IMR-90 (cell line): ENCODE measurements around the gene SPATA13. TPM values are rescaled to one million over a fixed set of nuclear protein-coding genes. Genes with fewer than 3 reads are reported as not detected.

Experiments
- ATAC-seq: fragments of 200-7000 bp; cut with Tn5 transposase; 2 replicates; pipeline ENCODE4 v1.9.1; 2020; ENCODE audit warnings: low read depth, mild to moderate bottlenecking, moderate library complexity
- BruUV-seq: library from RNA; stranded (reverse); fragments of 400-500 nt; replicated peaks from 2 replicates; lab custom pipeline; 2021; lab: Mats Ljungman, UMichigan
- CTCF ChIA-PET: fragments of 300-600 bp; formaldehyde crosslinking; extraction: SDS; loops from one replicate; lab custom pipeline; 2021; ENCODE audit warnings: antibody characterized with exemption; lab: Yijun Ruan, JAX
- POLR2A ChIA-PET: fragments of 300-600 bp; sonication (Branson Sonifier 250); formaldehyde crosslinking; loops from one replicate; lab custom pipeline; 2022; ENCODE audit warnings: antibody characterized with exemption; ENCODE audit not compliant: unreplicated experiment; lab: Charles Lee
- DNase-seq: peaks from one replicate; pipeline ENCODE4 v3.0.0; 2013
- H2AFZ ChIP-seq: replicated peaks from 2 replicates; pipeline ENCODE3; 2013; ENCODE audit warnings: low read length, mild to moderate bottlenecking; ENCODE audit not compliant: poor library complexity
- H2AK5ac ChIP-seq: 2 replicates; pipeline ENCODE4 v1.6.1; 2013; ENCODE audit warnings: low read depth, low read length, inconsistent platforms
- H2AK9ac ChIP-seq: replicated peaks from 2 replicates; pipeline ENCODE3; 2013; ENCODE audit warnings: mild to moderate bottlenecking, low read depth, low read length, moderate library complexity; ENCODE audit not compliant: poor library complexity
- H2BK120ac ChIP-seq: 2 replicates; pipeline ENCODE4 v1.6.1; 2013; ENCODE audit warnings: low read depth, low read length, inconsistent platforms
- H2BK15ac ChIP-seq: 3 replicates; pipeline ENCODE4 v1.6.1; 2013; ENCODE audit warnings: low read depth, low read length, inconsistent platforms
- H2BK20ac ChIP-seq: 2 replicates; pipeline ENCODE4 v1.6.1; 2013; ENCODE audit warnings: low read depth, mild to moderate bottlenecking, inconsistent platforms, low read length, moderate library complexity
- H2BK5ac ChIP-seq: 2 replicates; pipeline ENCODE4 v1.6.1; 2013; ENCODE audit warnings: mild to moderate bottlenecking, low read depth, low read length, inconsistent platforms; ENCODE audit not compliant: poor library complexity, severe bottlenecking
- H3K14ac ChIP-seq: replicated peaks from 2 replicates; pipeline ENCODE4 v1.6.1; 2013; ENCODE audit warnings: low read depth, low read length, inconsistent platforms
- H3K18ac ChIP-seq: 2 replicates; pipeline ENCODE4 v1.6.1; 2013; ENCODE audit warnings: low read depth, low read length, control low read depth
- H3K23ac ChIP-seq: 2 replicates; pipeline ENCODE4 v1.6.1; 2013; ENCODE audit warnings: low read depth, low read length, inconsistent platforms
- H3K27ac ChIP-seq: 2 replicates; pipeline ENCODE4 v1.5.1; 2013; ENCODE audit warnings: mild to moderate bottlenecking, control low read depth, low read length; ENCODE audit not compliant: insufficient read depth
- H3K27me3 ChIP-seq: 2 replicates; pipeline ENCODE4 v1.6.1; 2013; ENCODE audit warnings: low read length; ENCODE audit not compliant: control insufficient read depth, insufficient read depth
- H3K36me3 ChIP-seq: 2 replicates; pipeline ENCODE4 v1.6.1; 2013; ENCODE audit warnings: low read length, mixed read lengths; ENCODE audit not compliant: control insufficient read depth, insufficient read depth
- H3K4ac ChIP-seq: 2 replicates; pipeline ENCODE4 v1.6.1; 2013; ENCODE audit warnings: low read depth, low read length, inconsistent platforms
- H3K4me1 ChIP-seq: 2 replicates; pipeline ENCODE4 v1.6.1; 2013; ENCODE audit warnings: low read length, mixed read lengths; ENCODE audit not compliant: control insufficient read depth, insufficient read depth
- H3K4me2 ChIP-seq: 2 replicates; pipeline ENCODE4 v1.6.1; 2013; ENCODE audit warnings: low read depth, mild to moderate bottlenecking, control low read depth, low read length, moderate library complexity
- H3K4me3 ChIP-seq: 2 replicates; pipeline ENCODE4 v1.5.1; 2013; ENCODE audit warnings: low read depth, mild to moderate bottlenecking, control low read depth, low read length, moderate library complexity; ENCODE audit not compliant: insufficient read depth
- H3K56ac ChIP-seq: 2 replicates; pipeline ENCODE4 v1.6.1; 2013; ENCODE audit warnings: low read length, inconsistent platforms; ENCODE audit not compliant: insufficient read depth; ENCODE audit errors: extremely low read depth
- H3K79me1 ChIP-seq, 2 experiments: 2 replicates each; pipeline ENCODE4 v1.6.1; 2013; ENCODE audit warnings: low read length in 2 of 2, inconsistent platforms in 1 of 2, low read depth in 1 of 2
- H3K9ac ChIP-seq: 2 replicates; pipeline ENCODE4 v1.6.1; 2013; ENCODE audit warnings: low read depth, low read length, control low read depth
- H3K9me1 ChIP-seq: 2 replicates; pipeline ENCODE4 v1.6.1; 2013; ENCODE audit warnings: low read length, inconsistent platforms; ENCODE audit not compliant: insufficient read depth
- H3K9me3 ChIP-seq: 2 replicates; pipeline ENCODE4 v1.6.1; 2013; ENCODE audit warnings: low read length; ENCODE audit not compliant: control insufficient read depth, insufficient read depth
- H4K20me1 ChIP-seq: 2 replicates; pipeline ENCODE4 v1.6.1; 2013; ENCODE audit warnings: low read length, inconsistent platforms; ENCODE audit not compliant: insufficient read depth
- H4K5ac ChIP-seq: 2 replicates; pipeline ENCODE4 v1.6.1; 2013; ENCODE audit warnings: mild to moderate bottlenecking, low read depth, low read length, control low read depth
- H4K8ac ChIP-seq, 2 experiments: 2 replicates each; pipeline ENCODE4 v1.6.1; 2013; ENCODE audit warnings: low read depth in 2 of 2, low read length in 2 of 2, control low read depth in 1 of 2, inconsistent platforms in 1 of 2
- H4K91ac ChIP-seq: 2 replicates; pipeline ENCODE4 v1.6.1; 2013; ENCODE audit warnings: low read depth, low read length, inconsistent platforms; ENCODE audit not compliant: insufficient read depth
- BHLHE40 ChIP-seq: fragments of 150-350 bp; IDR thresholded peaks from 2 replicates; pipeline ENCODE4 v1.6.1; 2016; ENCODE audit warnings: mild to moderate bottlenecking, low read depth, low read length
- CEBPB ChIP-seq: IDR thresholded peaks from 2 replicates; pipeline ENCODE4 v1.6.1; 2012; ENCODE audit warnings: low read depth, low read length, improper control_type of control experiment
- MAFK ChIP-seq: IDR thresholded peaks from 2 replicates; pipeline ENCODE4 v1.6.1; 2012; ENCODE audit warnings: low read depth, low read length, improper control_type of control experiment
- MAZ ChIP-seq: IDR thresholded peaks from 2 replicates; pipeline ENCODE4 v1.6.1; 2012; ENCODE audit warnings: low read depth, mild to moderate bottlenecking, low read length, improper control_type of control experiment, moderate library complexity, borderline replicate concordance
- MXI1 ChIP-seq: IDR thresholded peaks from 2 replicates; pipeline ENCODE4 v1.6.1; 2012; ENCODE audit warnings: low read depth, mild to moderate bottlenecking, low read length, moderate library complexity, borderline replicate concordance
- NFE2L2 ChIP-seq: fragments of 150-350 bp; IDR thresholded peaks from 2 replicates; pipeline ENCODE4 v1.6.1; 2016; ENCODE audit warnings: low read depth, mild to moderate bottlenecking, low read length
- POLR2A ChIP-seq: IDR thresholded peaks from 2 replicates; pipeline ENCODE4 v1.6.1; 2012; ENCODE audit warnings: mild to moderate bottlenecking, low read depth, low read length
- RAD21 ChIP-seq: IDR thresholded peaks from 2 replicates; pipeline ENCODE4 v1.6.1; 2012; ENCODE audit warnings: low read length, improper control_type of control experiment
- RCOR1 ChIP-seq: IDR thresholded peaks from 2 replicates; pipeline ENCODE4 v1.6.1; 2012; ENCODE audit warnings: mild to moderate bottlenecking, low read length, improper control_type of control experiment; ENCODE audit not compliant: insufficient replicate concordance
- RFX5 ChIP-seq: IDR thresholded peaks from 2 replicates; pipeline ENCODE4 v1.8.0; 2012; ENCODE audit warnings: low read depth, mild to moderate bottlenecking, low read length, moderate library complexity
- SMC3 ChIP-seq: fragments of 150-350 bp; IDR thresholded peaks from 2 replicates; pipeline ENCODE4 v1.6.1; 2016; ENCODE audit warnings: low read depth, mild to moderate bottlenecking, antibody characterized with exemption, low read length, moderate library complexity
- WGBS, 2 experiments: methylation state at CpG; one replicate each; pipeline versions ENCODE4 v1.1.5 to v1.1.7; 2013; ENCODE audit warnings: missing lambda C conversion rate in 2 of 2; ENCODE audit not compliant: insufficient read length in 1 of 2; ENCODE audit errors: extremely low coverage in 2 of 2; 5-methylcytosine and 5-hydroxymethylcytosine counted together
- dilution Hi-C: fragments of 300-500 bp; cut with HindIII; formaldehyde crosslinking; loops from one replicate; pipeline ENCODE4 v1.14.3; 2018; ENCODE audit warnings: low sequenced_read_pairs; ENCODE audit not compliant: unreplicated experiment
- in situ Hi-C: fragments of 300-500 bp; cut with MboI; formaldehyde crosslinking; loops from 3 replicates; pipeline ENCODE4 v1.14.3; 2019; ENCODE audit warnings: low sequenced_read_pairs, inconsistent platforms, mixed read lengths
- intact Hi-C: fragments of 100-400 bp; cut with micrococcal nuclease; formaldehyde crosslinking; loops from 2 replicates; pipeline ENCODE4 v1.10.0; 2022
- polyA plus RNA-seq, 3 experiments: library from polyadenylated mRNA; depleted of rRNA; stranded (reverse); fragments of >200 nt; gene quantifications; 2 replicates each; pipeline ENCODE4 v1.2.3, GENCODE V29; 2012; ENCODE audit warnings: low replicate concordance in 1 of 3
- total RNA-seq: library from RNA; depleted of rRNA; stranded (reverse); fragments of >200 nt; gene quantifications from 2 replicates; pipeline ENCODE4 v1.2.3, GENCODE V29; 2012
- TF ChIP-seq, protein P1 (sequence below): fragments of 150-350 bp; IDR thresholded peaks from 2 replicates; pipeline ENCODE4 v1.6.1; 2017; ENCODE audit warnings: mild to moderate bottlenecking, antibody characterized with exemption, low read length, low read depth
- TF ChIP-seq, protein P2 (sequence below): fragments of 150-350 bp; IDR thresholded peaks from 2 replicates; pipeline ENCODE4 v1.6.1; 2016; ENCODE audit warnings: low read depth, mild to moderate bottlenecking, low read length, moderate library complexity, borderline replicate concordance
- TF ChIP-seq, protein P3 (sequence below): conservative IDR thresholded peaks from 2 replicates; pipeline ENCODE4 v1.5.1; 2012; ENCODE audit warnings: mild to moderate bottlenecking, low read depth, low read length, improper control_type of control experiment

Gene SPATA13
- total and polyA plus RNA-seq, 2 of the 4 experiments (the other 2 are of a cell fraction): 10.5 to 12.5 TPM

DNA sequence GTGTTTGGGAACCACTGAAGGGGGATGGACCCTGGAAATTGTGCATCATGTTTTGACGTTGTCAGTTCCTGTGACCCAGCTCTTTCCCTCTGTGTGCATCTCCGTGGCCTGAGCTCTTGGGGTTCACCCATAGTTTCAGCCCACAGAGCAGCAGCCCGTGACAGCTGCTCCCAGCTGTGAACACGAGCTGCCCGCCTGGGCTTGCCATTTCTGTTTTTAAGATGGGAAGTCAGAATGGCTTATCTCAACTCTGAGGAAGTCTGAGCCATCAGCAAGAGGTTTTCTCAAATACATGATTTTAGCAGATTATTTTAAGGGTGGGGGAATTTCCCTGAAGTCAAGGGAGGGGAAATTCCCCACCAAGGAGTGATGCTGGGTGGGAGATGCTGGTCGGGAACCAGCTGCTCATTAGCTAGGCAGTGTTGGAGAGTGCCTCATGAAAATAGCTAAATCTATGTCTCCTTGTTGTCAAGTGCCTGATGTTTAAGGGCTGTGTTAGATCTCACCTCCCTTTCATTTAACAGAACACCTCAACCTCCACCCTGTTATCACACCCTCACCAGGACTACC is 114.0 kb downstream of the SPATA13 start:
- H3K4me2 ChIP-seq: peak overlapping the region; percentile 20; the same call in 1 of the 2 replicates
- ChIA-PET CTCF (interaction anchor here (1.0 kb wide), 1 partner anchor 9 kb away, joined by 5 read pairs; no protein-coding TSS in a partner anchor), POLR2A (no interaction called here)
- no peaks in the 10 kb centered on the region for H3K36me3 ChIP-seq
- DNase-seq (peak; percentile 59), ATAC-seq (peak; percentile 25)
- H2BK20ac ChIP-seq: no peak overlapping the region
- no peak overlapping the region; the same call in 1 of the 2 replicates for H4K5ac ChIP-seq
- H4K20me1 ChIP-seq: 0 out of 2 replicates have a peak, but pooled peaks cover 2% of the 10 kb centered on the region
- WGBS, 2 experiments: no CpG with 5 or more reads among the region's 6 CpGs
- peak overlapping the region; percentile 48 for H3K23ac ChIP-seq
- no peak overlapping the region for H4K91ac ChIP-seq
- in situ Hi-C loops (no loop called here), intact Hi-C loops (no loop called here), dilution Hi-C loops (no loop called here)
- BruUV-seq: no TSS peak
- peaks cover 28 to 63% of the 10 kb centered on the region in 2 experiments for H3K79me1 ChIP-seq
- no peaks in the 10 kb centered on the region for H3K9me3 ChIP-seq
- peak overlapping the region; percentile 33; the same call in 1 of the 2 replicates for H3K27ac ChIP-seq
- H3K4me1 ChIP-seq: peaks cover 18% of the 10 kb centered on the region
- peak overlapping the region in 1 of 2 experiments; percentile 20; a peak in 1 of 4 replicates for H4K8ac ChIP-seq
- no peak overlapping the region for H2AK5ac ChIP-seq
- H3K27me3 ChIP-seq: no peaks in the 10 kb centered on the region
- H3K4me3 ChIP-seq: no peak overlapping the region
- H2BK5ac ChIP-seq: no peak overlapping the region
- no peak overlapping the region for H2AK9ac ChIP-seq
- H3K9ac ChIP-seq: no peak overlapping the region
- H2AFZ ChIP-seq: no peak overlapping the region
- no peak for TF ChIP-seq SMC3
- TF ChIP-seq, protein P1, sequence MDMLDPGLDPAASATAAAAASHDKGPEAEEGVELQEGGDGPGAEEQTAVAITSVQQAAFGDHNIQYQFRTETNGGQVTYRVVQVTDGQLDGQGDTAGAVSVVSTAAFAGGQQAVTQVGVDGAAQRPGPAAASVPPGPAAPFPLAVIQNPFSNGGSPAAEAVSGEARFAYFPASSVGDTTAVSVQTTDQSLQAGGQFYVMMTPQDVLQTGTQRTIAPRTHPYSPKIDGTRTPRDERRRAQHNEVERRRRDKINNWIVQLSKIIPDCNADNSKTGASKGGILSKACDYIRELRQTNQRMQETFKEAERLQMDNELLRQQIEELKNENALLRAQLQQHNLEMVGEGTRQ: no peak
- no peak for TF ChIP-seq BHLHE40
- no peak for TF ChIP-seq MAZ
- TF ChIP-seq, protein P2, sequence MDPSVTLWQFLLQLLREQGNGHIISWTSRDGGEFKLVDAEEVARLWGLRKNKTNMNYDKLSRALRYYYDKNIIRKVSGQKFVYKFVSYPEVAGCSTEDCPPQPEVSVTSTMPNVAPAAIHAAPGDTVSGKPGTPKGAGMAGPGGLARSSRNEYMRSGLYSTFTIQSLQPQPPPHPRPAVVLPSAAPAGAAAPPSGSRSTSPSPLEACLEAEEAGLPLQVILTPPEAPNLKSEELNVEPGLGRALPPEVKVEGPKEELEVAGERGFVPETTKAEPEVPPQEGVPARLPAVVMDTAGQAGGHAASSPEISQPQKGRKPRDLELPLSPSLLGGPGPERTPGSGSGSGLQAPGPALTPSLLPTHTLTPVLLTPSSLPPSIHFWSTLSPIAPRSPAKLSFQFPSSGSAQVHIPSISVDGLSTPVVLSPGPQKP: no peak
- no peak for TF ChIP-seq RFX5
- TF ChIP-seq RAD21: no peak
- no peak for TF ChIP-seq RCOR1
- no peak for TF ChIP-seq NFE2L2
- TF ChIP-seq, protein P3, sequence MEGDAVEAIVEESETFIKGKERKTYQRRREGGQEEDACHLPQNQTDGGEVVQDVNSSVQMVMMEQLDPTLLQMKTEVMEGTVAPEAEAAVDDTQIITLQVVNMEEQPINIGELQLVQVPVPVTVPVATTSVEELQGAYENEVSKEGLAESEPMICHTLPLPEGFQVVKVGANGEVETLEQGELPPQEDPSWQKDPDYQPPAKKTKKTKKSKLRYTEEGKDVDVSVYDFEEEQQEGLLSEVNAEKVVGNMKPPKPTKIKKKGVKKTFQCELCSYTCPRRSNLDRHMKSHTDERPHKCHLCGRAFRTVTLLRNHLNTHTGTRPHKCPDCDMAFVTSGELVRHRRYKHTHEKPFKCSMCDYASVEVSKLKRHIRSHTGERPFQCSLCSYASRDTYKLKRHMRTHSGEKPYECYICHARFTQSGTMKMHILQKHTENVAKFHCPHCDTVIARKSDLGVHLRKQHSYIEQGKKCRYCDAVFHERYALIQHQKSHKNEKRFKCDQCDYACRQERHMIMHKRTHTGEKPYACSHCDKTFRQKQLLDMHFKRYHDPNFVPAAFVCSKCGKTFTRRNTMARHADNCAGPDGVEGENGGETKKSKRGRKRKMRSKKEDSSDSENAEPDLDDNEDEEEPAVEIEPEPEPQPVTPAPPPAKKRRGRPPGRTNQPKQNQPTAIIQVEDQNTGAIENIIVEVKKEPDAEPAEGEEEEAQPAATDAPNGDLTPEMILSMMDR: no peak
- TF ChIP-seq CEBPB: no peak
- no peak for TF ChIP-seq MAFK
- TF ChIP-seq POLR2A: no peak
- TF ChIP-seq MXI1: no peak
- H3K9me1 ChIP-seq: peaks cover 12% of the 10 kb centered on the region; the same call in 1 of the 2 replicates
- H2BK15ac ChIP-seq: no peak overlapping the region
- no peak overlapping the region for H3K18ac ChIP-seq
- no peak overlapping the region for H2BK120ac ChIP-seq
- no peak overlapping the region; the same call in 1 of the 2 replicates for H3K4ac ChIP-seq
- H3K14ac ChIP-seq: 0 out of 2 replicates have a peak overlapping the region, but pooled peaks have one; percentile 32
- no peak overlapping the region for H3K56ac ChIP-seq
